ENCODE data around the gene LRRK1.

Gene LRRK1

GRCh38 chr15:100898661-100899462 is 20.3 kb upstream of the LRRK1 start:
- H3K4me2 ChIP-seq, result no peak overlapping the region
- H3K27ac ChIP-seq, result no peak overlapping the region
- H3K36me3 ChIP-seq, result no peaks in the 10 kb centered on the region
- H3K27me3 ChIP-seq, result peaks cover 7% of the 10 kb centered on the region
- peaks cover 6% of the 10 kb centered on the region for H3K4me1 ChIP-seq
- no peaks in the 10 kb centered on the region for H3K9me3 ChIP-seq
- no peaks in the 10 kb centered on the region; the same call in 1 of the 2 replicates for H4K20me1 ChIP-seq
- TF ChIP-seq Cebpa-rat (IDR thresholded peaks at IDR 0.05), result no peak
- H3K9ac ChIP-seq, result no peak overlapping the region
- H3K4me3 ChIP-seq, result no peak overlapping the region

- no peaks in the 10 kb centered on the region for H3K9me3 ChIP-seq
- H3K27me3 ChIP-seq, result no peaks in the 10 kb centered on the region
- no peak overlapping the region for H3K27ac ChIP-seq
- H3K4me2 ChIP-seq, result no peak overlapping the region
- no peak overlapping the region for H3K9ac ChIP-seq
- no peaks in the 10 kb centered on the region for H3K36me3 ChIP-seq
- no peaks in the 10 kb centered on the region; the same call in 1 of the 2 replicates for H4K20me1 ChIP-seq
- peaks cover 6% of the 10 kb centered on the region for H3K4me1 ChIP-seq
- no peak overlapping the region for H3K4me3 ChIP-seq
- TF ChIP-seq Cebpa-rat (IDR thresholded peaks at IDR 0.05), result no peak
These were observed 19.6 kb upstream of the LRRK1 start for GRCh38 chr15:100899601-100900000.

- Histone ChIP-seq H3K9me3 (no peaks in the 10 kb centered on the region), H3K4me1 (peaks cover 6% of the 10 kb centered on the region), H3K4me3 (no peak overlapping the region), H3K9ac (no peak overlapping the region), H4K20me1 (no peaks in the 10 kb centered on the region; the same call in 1 of the 2 replicates), H3K27me3 (no peaks in the 10 kb centered on the region), H3K4me2 (no peak overlapping the region), H3K27ac (no peak overlapping the region), H3K36me3 (no peaks in the 10 kb centered on the region)
- TF ChIP-seq Cebpa-rat (IDR thresholded peaks at IDR 0.05), result no peak
These were observed 18.9 kb upstream of the LRRK1 start for GRCh38 chr15:100900136-100900794.

GRCh38 chr15:100900795-100901169 is 18.4 kb upstream of the LRRK1 start:
- Histone ChIP-seq H3K4me1 (peaks cover 6% of the 10 kb centered on the region), H4K20me1 (no peaks in the 10 kb centered on the region; the same call in 1 of the 2 replicates), H3K27ac (no peak overlapping the region), H3K36me3 (no peaks in the 10 kb centered on the region), H3K27me3 (no peaks in the 10 kb centered on the region), H3K9ac (no peak overlapping the region), H3K9me3 (no peaks in the 10 kb centered on the region), H3K4me3 (no peak overlapping the region), H3K4me2 (no peak overlapping the region)
- TF ChIP-seq Cebpa-rat (IDR thresholded peaks at IDR 0.05), result no peak

- H3K36me3 ChIP-seq, result no peaks in the 10 kb centered on the region
- no peak for TF ChIP-seq Cebpa-rat (IDR thresholded peaks at IDR 0.05)
- H3K9me3 ChIP-seq, result no peaks in the 10 kb centered on the region
- H3K9ac ChIP-seq, result no peak overlapping the region
- H3K4me3 ChIP-seq, result no peak overlapping the region
- H3K27ac ChIP-seq, result no peak overlapping the region
- H3K4me1 ChIP-seq, result peaks cover 6% of the 10 kb centered on the region
- H3K27me3 ChIP-seq, result no peaks in the 10 kb centered on the region
- no peaks in the 10 kb centered on the region; the same call in 1 of the 2 replicates for H4K20me1 ChIP-seq
- H3K4me2 ChIP-seq, result no peak overlapping the region
These were observed 17.9 kb upstream of the LRRK1 start for GRCh38 chr15:100901296-100901695.

GRCh38 chr15:100901702-100902435 is 17.3 kb upstream of the LRRK1 start:
- Histone ChIP-seq H3K9me3 (no peaks in the 10 kb centered on the region), H3K4me3 (no peak overlapping the region), H3K36me3 (no peaks in the 10 kb centered on the region), H3K27me3 (no peaks in the 10 kb centered on the region), H3K27ac (no peak overlapping the region), H3K9ac (no peak overlapping the region), H4K20me1 (no peaks in the 10 kb centered on the region), H3K4me1 (peaks cover 6% of the 10 kb centered on the region), H3K4me2 (peak overlapping the region; percentile 39)
- TF ChIP-seq Cebpa-rat (IDR thresholded peaks at IDR 0.05), result no peak

GRCh38 chr15:100902436-100903167 is 16.6 kb upstream of the LRRK1 start:
- Histone ChIP-seq H3K36me3 (no peaks in the 10 kb centered on the region), H3K9ac (no peak overlapping the region), H3K9me3 (no peaks in the 10 kb centered on the region), H3K27ac (no peak overlapping the region), H3K4me3 (no peak overlapping the region), H3K27me3 (no peaks in the 10 kb centered on the region), H3K4me1 (peaks cover 6% of the 10 kb centered on the region), H4K20me1 (no peaks in the 10 kb centered on the region), H3K4me2 (peak overlapping the region; percentile 39)
- no peak for TF ChIP-seq Cebpa-rat (IDR thresholded peaks at IDR 0.05)

GRCh38 chr15:100903168-100903554 is 16.0 kb upstream of the LRRK1 start:
- Histone ChIP-seq H4K20me1 (no peaks in the 10 kb centered on the region), H3K27ac (no peak overlapping the region), H3K4me2 (no peak overlapping the region), H3K9ac (no peak overlapping the region), H3K4me3 (no peak overlapping the region), H3K27me3 (no peaks in the 10 kb centered on the region), H3K36me3 (no peaks in the 10 kb centered on the region), H3K4me1 (peaks cover 6% of the 10 kb centered on the region), H3K9me3 (no peaks in the 10 kb centered on the region)
- TF ChIP-seq Cebpa-rat (IDR thresholded peaks at IDR 0.05), result no peak

GRCh38 chr15:100905850-100906249 is 13.3 kb upstream of the LRRK1 start:
- H4K20me1 ChIP-seq, result no peaks in the 10 kb centered on the region
- no peak for TF ChIP-seq Cebpa-rat (IDR thresholded peaks at IDR 0.05)
- no peaks in the 10 kb centered on the region for H3K9me3 ChIP-seq
- no peak overlapping the region for H3K4me2 ChIP-seq
- no peak overlapping the region for H3K9ac ChIP-seq
- no peaks in the 10 kb centered on the region for H3K36me3 ChIP-seq
- H3K4me1 ChIP-seq, result peaks cover 6% of the 10 kb centered on the region
- H3K27ac ChIP-seq, result no peak overlapping the region
- H3K4me3 ChIP-seq, result no peak overlapping the region
- no peaks in the 10 kb centered on the region for H3K27me3 ChIP-seq
